ENCODE data around the gene TPT1.
"Not testable (repeated sequence)": the region's sequence is repeated elsewhere in the genome, so short reads cannot be mapped to it uniquely, and the experiment has no call there.

Gene TPT1

DNA sequence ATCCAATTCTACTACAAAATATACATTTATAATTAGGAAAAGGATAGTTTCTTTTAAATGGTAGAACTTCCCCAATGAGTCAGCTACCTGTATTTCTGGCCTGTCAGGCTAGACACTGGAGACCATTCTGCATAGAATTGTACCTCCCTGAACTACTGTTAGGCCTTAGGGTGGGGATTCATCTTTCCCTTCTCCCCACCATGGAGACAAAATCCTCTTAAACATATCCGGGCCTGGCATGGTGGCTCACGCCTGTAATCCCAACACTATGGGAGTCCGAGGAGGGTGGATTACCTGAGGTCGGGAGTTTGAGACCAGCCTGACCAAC is 24.5 kb upstream of the TPT1 start:
- DNase-seq = no peak

DNA sequence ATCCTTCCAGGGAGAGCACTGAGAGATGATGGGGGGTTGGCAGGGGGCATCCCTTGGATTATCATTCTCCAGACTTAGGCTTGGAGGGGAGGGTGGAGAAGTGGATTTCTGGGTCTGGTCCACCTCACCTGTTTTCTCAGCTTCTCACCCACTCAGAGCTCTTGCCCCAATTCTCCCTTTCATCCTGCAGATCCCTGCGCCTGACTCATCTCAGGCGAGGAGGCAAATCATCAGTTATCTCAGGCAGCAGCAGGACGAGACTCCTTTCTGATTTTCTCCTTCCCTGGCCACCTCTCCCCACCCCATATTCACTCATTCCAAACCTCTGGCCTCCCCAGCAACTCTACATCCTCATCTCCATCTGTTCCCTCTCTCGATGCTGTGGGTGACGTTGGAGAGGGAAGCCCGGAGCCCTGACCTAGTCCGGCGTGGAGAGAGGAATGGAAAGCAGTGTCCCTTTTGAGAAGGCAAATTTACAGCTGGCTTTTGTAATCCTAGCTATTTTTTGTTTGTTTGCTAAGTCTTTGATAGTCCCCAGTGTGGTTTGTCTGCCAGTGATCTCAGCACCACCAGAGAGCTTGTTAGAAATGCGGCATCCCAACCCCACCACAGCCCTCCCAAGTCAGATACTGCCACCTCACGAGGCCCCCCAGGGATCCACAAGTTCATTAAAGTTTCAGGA is 24.0 kb upstream of the TPT1 start:
- DNase-seq = no peak

DNA sequence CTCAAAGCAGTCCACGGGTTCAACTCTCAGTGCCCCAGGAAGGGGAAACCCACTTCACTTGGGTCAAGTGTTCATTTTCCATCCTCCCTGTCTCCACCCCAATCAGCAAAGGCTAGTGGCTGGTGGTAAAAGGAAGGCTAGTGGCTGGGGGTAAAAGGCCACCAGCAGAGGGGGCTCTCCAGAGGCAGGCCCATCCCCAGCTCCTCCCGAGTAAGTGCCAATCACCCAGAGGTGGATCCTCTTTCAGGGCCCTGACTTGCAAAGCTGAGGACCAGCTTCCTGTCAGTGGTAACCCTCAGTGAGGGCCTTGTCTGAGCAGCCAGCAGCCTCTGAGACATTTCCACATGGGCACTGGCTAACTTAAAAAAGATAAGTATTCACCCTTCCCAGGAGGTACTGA is 22.0 kb upstream of the TPT1 start:
- DNase-seq = no peak

DNA sequence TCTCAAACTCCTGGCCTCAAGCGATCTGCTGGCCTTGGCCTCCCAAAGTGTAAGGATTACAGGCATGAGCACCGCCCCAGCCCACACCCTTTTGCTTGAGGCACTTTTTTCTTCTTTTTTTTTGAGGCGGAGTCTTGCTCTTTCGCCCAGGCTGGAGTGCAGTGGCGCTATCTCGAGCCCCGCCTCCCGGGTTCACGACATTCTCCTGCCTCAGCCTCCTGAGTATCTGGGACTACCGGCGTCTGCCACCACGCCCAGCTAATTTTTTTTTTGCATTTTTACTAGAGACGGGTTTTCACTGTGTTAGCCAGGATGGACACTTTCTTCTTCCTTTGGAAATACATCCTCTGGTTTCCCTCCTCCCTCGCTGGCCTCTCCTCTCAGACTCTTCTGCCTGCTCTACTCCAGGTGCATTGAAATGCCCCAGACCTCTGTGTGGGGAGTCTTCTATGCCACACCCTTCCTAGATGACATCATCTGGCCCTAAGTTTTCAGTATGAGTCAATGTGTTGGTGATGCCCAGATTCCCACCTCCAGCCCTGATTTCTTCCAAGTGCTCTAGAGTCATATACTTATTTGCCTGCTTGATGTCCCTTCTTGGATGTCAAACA is 20.7 kb upstream of the TPT1 start:
- DNase-seq = peak; percentile 26

DNA sequence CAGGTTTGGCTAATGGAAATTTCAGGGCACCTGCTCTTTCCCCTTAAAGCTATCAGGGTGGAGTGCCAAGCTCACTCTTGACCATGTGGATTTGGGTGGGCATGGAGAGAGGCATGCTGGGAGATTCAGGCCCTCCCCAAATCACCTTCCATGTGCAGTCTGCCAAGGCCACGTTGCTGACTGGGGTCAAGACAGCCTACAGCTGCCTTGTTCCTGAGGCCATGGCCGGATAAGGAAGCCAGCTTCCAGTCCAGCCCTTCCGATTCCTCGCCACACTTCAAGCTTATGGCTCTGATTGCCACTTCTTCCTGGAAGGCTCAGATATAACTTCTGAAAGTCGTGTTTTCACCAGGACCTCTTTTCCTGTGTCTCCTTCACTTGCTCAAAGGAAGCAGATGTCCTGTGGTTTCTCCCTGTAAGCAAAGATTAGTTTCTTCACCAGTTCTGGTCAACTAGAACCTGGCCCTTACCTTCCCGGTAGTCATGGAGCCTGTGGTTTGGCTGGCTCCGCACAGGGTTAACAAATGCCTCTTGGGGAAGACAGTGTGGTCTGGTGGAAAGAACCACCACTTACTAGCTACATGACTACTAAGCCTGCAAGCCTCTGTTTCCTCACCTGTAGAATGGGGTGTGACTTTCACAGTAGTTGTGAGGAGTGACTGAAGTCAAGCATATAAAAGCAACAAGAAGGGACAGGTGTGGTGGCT is 16.1 kb upstream of the TPT1 start:
- peak; percentile 60 for DNase-seq

DNA sequence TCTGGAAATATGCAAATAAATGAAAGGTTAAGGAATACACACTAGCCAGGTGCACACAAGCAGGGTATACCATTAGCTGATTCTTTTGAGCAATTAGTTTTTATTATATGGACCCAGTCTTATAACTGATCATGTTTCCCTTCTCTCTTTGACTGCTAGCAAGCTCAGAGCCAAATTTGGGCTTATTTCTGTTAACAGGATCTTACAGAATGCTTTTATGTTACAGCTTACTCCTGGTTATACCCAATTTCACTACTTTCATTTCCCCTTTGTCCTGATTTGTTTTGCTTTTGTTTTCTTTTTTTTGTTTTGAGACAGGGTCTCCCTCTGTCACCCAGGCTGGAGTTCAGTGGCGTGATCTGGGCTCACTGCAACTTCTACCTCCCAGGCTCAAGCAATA is 12.9 kb upstream of the TPT1 start:
- no peak for DNase-seq

DNA sequence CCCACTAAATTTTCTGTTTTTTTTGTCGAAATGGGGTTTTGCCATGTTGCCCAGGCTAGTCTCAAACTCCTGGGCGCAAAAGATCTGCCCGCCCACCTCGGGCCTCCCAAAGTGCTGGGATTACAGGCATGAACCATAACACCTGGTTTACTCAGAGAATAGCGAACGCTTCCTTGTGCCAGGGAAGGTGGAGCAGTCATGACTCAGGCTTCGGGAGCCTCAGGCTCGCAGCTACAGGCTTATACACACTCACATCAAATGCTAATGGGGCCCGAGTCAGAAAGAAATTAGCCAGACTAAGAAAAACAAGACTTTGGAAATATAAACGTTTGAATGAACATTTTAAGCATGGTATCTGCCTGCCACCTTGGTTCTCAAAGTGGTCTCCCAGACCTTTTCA is 11.0 kb upstream of the TPT1 start:
- DNase-seq = no peak

DNA sequence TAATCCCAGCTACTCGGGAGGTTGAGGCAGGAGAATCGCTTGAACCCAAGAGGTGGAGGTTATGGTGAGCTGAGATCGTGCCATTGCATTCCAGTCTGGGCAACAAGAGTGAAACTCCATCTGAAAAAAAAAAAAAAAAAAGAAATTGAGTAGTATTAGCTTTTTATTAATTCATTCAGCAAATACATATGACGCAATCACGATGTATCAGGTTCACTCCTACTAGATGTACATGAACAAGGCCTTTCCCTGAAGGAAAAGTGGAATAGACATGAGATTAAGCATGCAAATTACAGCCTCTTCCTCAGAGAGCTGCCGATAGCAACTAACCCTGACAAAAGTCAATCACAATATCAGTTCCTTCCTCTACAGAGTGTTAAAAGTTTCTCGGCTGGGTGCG is 9.2 kb upstream of the TPT1 start:
- no peak for DNase-seq

DNA sequence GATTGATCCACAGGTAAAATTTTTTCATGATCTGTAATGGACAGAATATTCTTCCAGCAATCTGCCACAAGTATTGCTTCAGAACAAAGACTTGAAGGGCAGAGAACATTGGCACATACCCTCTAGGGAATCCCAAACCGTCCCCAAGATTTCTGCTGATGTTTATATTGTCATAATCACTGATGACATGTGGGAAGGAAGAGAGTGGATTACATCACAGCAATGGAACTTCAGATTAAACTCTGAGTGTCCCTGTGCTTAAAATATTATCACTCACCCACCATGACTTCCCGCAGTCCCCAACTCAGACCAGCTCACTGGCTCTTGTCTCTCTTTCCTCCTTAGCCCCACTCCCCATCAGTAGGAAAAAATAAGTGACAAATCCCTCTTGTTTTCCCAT is 8.5 kb upstream of the TPT1 start:
- DNase-seq = no peak

DNA sequence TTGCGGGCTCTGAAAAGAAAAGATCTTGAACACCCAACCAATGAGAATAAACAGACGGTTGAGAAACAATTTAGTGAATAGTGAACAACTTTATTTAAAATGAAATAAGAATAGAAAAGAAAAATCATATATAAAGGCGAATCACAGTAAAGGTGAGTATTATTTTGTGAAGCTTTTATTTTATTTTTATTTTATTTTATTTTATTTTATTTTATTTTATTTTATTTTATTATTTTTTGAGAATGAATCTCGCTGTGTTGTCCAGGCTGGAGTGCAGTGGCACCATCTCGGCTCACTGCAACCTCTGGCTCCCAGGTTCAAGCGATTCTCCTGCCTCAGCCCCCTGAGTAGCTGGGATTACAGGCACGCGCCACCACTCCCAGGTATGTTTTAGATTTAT is 3.1 kb upstream of the TPT1 start:
- DNase-seq = not testable (repeated sequence)

DNA sequence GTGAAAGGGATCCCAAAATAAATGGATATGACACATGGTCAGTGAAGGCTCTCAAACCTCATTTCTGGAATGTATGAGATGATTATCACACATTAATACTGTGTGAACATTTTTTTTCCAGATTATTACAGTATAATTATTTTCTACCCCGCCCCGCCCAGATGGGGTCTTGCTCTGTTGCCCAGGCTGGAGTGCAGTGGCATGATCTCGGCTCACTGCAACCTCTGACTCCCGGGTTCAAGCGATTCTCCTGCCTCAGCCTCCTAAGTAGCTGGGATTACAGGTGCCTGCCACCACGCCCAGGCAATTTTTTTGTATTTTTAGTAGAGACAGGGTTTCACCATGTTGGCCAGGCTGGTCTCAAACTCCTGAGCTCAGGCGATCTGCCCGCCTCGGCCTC is 2.1 kb upstream of the TPT1 start:
- not testable (repeated sequence) for DNase-seq

DNA sequence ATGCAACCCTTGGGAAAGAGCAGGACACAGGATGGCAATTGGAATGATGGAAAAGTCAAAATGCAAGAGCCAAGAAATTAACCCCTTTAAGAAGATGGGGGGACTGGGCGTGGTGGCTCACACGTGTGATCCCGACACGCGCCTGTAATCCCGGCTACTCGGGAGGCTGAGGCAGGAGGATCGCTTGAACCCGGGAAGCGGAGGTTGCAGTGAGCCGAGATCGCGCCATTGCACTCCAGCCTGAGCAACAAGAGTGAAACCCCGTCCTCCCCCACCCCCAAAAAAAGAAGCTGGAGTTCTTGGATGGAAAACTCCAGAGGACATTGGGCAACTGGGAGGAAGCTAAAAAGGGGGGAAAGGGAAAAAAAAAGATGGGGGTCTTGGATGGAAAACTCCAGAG is 1.7 kb upstream of the TPT1 start:
- not testable (repeated sequence) for DNase-seq

DNA sequence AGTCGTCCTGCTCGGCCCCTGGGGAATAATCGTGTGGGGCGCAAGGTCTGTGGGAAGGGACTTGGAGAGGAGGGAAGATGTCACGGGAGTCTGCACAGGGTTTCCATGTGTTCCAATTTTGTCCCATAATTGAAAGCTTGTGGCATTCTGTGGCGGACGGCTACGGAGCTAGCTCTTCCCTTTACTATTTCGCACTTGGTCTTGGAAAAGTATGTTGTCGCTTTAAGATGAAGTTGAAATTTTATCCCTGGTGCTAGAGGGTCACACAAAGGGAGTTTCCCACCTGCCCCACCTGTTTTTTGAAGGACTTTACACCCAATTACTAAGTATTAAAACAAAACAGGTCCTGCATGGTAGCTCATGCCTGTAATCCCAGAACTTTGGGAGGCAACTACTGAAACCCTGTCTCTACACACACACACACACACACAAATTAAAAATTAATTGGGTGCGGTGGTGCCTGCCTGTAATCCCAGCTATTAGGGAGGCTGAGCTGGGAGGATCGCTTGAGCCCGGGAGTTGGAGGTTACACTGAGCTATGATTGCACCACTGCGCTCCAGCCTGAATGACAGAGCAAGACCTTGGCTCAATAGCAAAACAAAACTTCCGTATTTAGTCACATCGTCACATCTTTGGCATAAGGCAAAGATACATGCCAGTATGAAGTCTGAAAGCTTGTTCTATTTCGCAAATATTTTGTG is 967 bp upstream of the TPT1 start:
- no peak for DNase-seq

DNA sequence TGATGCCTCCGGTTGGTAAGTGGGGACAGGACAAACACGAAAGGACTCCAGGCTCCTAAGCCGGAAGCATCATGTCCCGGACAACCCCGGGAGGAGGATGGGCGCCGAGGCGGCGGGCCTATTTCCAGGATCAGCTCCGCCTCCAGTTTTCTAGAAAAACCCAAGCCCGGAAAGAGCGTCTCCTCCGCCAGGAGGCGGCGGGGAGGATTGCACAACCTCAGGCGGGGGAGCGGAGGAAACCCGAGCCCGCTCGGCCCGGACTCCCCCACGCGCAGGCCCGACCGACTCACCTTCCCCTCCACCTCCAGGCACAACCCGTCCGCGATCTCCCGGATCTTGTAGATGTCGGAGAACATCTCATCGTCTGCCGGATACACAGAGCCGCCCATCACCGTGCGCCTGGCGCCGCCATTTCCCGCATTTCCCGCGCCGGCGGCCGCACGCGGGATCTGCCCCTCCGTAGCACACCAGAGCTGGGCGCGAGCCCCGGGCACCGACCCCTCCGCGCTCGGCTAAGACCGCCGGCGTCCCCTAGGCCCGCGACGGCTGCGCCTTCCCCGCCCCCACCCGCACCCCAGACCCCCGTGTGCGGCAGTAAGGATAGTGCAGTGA is 455 bp downstream of the TPT1 start:
- DNase-seq = peak; percentile 86

DNA sequence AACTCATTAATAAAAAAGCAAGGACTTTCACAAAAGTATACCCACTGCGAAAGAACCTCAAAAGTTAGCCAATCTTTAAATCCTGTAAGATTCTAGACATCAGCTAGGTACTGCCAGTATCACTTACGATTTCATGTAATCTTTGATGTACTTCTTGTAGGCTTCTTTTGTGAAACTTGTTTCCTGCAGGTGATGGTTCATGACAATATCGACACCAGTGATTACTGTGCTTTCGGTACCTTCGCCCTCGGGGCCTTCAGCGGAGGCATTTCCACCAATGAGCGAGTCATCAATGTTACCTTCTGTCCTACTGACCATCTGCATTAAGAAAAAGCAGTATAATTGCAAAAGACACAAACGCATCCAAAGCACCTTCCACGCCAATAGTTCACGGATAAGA is 1.1 kb downstream of the TPT1 start:
- no peak for DNase-seq

DNA sequence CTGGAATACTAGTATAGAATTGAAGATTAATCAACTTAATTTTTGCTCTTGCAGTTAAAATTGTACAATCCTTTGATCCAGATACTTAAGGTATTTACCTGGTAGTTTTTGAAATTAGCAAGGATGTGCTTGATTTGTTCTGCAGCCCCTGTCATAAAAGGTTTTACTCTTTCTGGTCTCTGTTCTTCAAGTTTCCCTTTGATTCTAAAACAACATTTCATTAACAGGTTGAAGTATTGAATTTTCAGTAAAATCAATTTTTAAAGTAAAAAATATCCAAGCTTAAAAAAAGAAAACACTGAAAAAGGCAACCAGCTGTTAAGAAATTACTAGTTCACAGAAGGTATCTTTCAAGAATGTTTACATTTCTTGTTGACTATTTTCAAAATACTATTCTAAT is 1.6 kb downstream of the TPT1 start:
- no peak for DNase-seq

DNA sequence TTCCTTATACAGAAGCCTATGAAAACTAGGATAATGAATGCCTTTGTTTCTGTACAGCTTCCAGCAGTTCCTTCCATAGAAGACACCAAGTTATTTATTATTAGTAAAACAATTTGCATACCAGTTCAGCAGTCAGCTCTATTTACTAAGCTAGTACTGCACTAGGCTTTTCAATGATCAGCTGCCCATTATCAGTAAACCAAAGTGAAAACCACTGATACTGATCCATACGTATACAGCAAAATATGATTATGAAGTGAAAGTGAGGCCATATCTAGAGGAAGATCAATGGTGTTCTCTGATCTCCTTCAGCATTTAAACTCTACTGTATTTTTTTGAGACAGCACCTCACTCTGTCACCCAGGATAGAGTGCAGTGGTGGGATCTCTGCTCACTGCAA is 3.2 kb downstream of the TPT1 start:
- no peak for DNase-seq

DNA sequence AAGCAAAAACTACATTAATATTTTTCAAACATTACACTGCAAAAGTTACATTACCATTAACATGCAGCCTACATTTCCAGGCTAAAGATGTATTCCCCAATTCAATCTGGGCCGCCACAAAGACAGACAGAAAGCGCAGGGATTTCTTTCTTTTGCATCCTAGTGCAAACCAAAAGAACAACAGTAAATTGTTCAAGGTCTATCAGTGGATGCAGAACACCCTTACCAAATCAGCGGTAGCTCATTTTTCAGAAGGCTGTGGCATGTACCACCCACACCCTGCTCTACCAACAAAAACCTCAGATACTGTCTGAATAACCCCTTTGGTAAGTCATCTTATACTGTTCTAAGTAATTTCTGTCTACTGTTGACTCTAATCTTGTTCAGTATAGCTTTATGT is 3.6 kb downstream of the TPT1 start:
- DNase-seq = no peak

DNA sequence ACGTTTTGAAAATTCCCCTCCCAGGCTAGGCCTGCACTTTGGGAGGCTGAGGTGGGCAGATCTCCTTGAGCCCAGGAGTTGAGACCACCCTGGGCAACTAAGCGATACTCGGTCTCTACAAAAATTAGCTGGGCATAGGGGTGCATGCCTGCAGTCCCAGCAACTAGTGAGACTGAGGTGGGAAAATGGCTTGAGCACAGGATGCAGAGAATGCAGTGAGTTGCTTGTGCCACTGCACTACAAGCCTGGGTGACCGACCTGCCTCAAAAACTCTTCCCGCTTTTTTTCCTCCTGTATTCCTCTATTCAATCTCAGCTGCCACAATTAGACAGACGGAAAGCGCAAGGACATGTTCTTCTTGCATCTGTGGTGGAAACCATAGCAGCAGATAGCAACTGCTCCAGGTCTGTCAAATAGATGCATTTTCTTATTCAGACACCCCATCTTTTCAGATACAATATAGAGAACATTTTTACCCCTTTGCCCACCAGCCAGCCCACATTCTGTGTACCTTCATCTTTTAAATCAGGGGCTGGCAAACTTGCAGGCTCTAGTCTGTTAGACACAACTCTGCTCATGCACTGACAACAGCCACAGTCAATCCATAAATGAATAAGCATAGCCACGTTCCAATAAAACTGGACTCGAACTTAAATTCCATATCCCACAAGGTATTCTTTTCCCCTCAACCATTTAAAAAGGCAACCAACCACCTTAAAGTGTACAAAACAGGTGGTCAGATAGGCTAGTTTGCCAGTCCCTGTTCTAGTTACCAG is 4.8 kb downstream of the TPT1 start:
- no peak for DNase-seq

DNA sequence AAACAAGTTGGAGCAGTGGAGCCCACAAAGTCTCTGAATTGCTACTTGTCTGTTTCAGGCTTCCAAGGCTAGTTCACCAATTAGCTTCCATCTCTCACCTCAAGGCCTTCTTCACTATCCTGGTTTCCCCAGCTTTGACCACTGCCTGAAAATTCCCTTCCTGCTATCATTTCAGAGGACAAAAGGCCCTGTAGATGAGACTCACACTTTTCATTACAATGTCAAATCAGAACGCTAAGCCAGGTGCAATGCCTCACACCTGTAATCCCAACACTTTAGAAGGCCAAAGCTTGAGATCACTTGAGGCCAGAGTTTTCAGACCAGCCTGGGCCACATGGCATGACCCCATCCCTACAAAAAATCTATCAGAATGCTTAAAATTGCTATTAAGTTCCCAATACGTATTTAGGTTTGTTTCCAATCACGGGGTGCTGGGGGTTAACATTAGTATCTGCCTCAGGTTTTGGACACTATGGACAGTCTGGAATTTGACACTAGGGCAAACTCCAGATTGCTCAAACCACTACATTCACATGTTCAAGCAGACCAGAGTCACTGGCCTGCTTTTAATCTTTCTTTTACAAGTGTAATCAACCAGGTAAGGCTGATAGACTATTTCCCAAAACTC is 5.5 kb downstream of the TPT1 start:
- DNase-seq = no peak

DNA sequence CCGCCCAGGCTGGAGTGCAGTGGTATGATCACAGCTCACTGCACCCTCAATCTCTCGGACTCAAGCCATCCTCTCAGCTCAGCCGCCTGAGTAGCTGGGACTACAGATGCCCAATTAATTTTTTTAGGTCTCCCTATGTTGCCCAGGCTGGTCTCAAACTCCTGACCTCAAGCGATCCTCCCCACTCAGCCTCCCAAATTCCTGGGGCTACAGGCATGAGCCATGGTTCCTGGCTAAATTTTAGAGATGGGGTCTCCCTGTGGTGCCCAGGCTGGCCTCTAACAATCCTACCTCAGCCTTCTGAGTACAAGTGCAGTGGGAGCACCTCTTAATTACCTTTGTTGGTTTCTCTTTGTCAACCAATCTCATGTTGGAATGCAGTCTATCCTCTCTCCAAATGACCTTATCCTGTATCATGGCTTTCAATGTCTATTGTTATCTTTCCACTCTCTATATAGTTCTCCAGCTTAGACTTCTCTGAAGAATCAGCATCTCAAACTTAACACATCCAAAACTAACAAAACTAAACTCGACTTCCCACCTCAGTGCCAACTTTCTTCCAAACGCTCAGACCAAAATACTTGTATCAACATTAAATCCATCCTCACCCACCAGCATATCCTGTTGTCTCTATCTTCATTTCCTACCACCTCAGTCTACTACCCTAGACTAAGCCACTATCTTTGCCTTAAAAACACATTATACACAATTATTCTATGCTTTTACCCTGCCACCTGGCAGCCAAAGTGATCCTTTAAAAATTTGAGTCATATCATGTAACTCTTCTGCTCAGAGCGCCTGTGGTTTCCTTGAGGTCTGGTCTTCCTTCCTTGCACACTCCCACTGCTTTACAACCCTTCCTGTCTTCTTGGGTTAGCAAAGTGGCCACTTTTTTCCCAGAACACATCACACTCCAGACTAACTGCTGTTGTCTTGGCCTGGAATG is 6.7 kb downstream of the TPT1 start:
- peak; percentile 66 for DNase-seq

Measured in activated CD4-positive, alpha-beta T cell treated with anti-CD3 and anti-CD28 coated beads, Interleukin-2, amount 50 U/mL, for 16 hours (primary cell).